ENCODE measurements around the gene ANKFY1.

GRCh38 chr17:4134721-4135120, 129.1 kb downstream of the ANKFY1 start:
- no peak for TF ChIP-seq ETS1 (conservative IDR thresholded peaks at IDR 0.05; ENCODE audit: control insufficient read depth, low read depth, low read length)
- TF ChIP-seq ZBTB5 (IDR thresholded peaks at IDR 0.05) = no peak
- no peak for TF ChIP-seq CTCF (IDR thresholded peaks at IDR 0.05 in 2 of 3, conservative IDR thresholded peaks at IDR 0.05 in 1 of 3; ENCODE audit: insufficient read depth in 2 of 3, low read depth in 1 of 3, low read length in 3 of 3)
- no peak for TF ChIP-seq ZNF3 (CRISPR knock-in tag; IDR thresholded peaks at IDR 0.05)
- TF ChIP-seq NFE2 (IDR thresholded peaks at IDR 0.05; ENCODE audit: low read depth) = no peak
- TF ChIP-seq TAF1 (IDR thresholded peaks at IDR 0.05; ENCODE audit: control insufficient read depth, extremely low read depth, insufficient read depth, low read length, severe bottlenecking) = no peak
- no peak for TF ChIP-seq ZNF384 (IDR thresholded peaks at IDR 0.05; ENCODE audit: low read depth, low read length)
- no peak for TF ChIP-seq KLF1 (tag; IDR thresholded peaks at IDR 0.05)
- no peak for TF ChIP-seq UBTF (IDR thresholded peaks at IDR 0.05; ENCODE audit: borderline replicate concordance in 1 of 2, low read depth in 2 of 2, low read length in 2 of 2)
- no peak for TF ChIP-seq MXI1 (IDR thresholded peaks at IDR 0.05; ENCODE audit: low read depth, low read length)
- TF ChIP-seq HLTF (IDR thresholded peaks at IDR 0.05) = no peak
- TF ChIP-seq CBFA2T3 (IDR thresholded peaks at IDR 0.05) = no peak

Data from K562 (cell line).